GM18505 (cell line): Measurements from ENCODE around the gene PAM16.

ENCODE experiments used
- ATAC-seq: cut with Tn5 transposase; IDR thresholded peaks from one replicate; pipeline ENCODE4 v1.9.1; 2021; ENCODE audit not compliant: unreplicated experiment
- POLR2A ChIP-seq: IDR thresholded peaks from 4 replicates; pipeline ENCODE4 v1.6.1; 2011; ENCODE audit warnings: borderline replicate concordance; ENCODE audit not compliant: insufficient read depth, insufficient read length; ENCODE audit errors: extremely low read depth

PAM16 gene

GRCh38 chr16:4318451-4318910 is 32.6 kb downstream of the PAM16 start:
- no peak for TF ChIP-seq POLR2A
- no peak for ATAC-seq

- ATAC-seq = no peak
- TF ChIP-seq POLR2A = no peak
Measured at GRCh38 chr16:4317532-4318450, 33.3 kb downstream of the PAM16 start.

GRCh38 chr16:4316864-4317531 is 34.1 kb downstream of the PAM16 start:
- no peak for TF ChIP-seq POLR2A
- no peak for ATAC-seq

- no peak for ATAC-seq
- TF ChIP-seq POLR2A = no peak
Measured at GRCh38 chr16:4316108-4316863, 34.8 kb downstream of the PAM16 start.

DNA sequence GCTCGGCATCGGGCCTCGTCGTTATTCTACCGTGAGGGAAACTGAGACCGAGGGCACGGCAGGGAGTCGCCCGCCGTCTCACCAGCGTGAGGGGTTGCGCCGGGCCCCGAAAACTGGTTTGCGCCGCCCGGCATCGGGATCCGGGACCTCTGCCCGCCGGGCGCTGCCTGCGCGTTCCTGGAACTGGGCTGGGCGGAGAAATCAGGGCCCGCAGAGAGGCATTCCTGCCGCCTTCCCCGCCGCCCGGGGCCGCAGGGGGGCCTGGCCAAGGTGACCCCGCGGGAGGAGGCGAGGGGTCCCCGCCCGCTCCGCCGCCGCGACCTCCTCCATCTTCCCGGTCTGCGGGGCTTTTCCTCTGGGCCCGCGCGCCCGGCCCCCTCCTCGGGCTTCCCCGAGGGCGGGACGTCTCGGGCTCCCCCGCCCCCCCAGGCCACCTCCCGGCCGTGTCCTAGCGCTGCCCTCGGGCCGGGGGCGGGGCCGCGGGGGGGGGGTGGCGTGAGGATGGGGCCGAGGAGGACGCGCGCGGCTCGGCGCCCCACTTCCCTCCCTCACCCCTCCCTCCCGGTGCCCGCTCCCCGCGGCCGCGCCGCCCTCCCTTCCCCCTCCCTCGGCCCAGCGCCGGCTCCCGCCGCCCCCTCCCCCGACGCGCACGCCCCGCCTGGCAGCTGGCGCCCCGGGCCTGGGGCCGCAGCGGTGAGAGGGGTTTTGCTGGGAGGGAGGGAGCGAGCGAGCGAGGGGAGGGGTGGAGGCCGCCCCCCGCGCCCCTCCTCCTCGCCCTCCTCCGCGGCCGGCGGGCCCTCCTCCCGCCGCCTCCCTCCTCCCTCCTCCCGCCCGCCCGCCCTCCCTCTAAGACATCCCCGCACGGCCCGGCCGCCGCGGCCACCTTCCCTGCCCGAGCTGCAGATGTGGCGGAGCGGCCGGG is 35.7 kb downstream of the PAM16 start, which contains the start of gene GLIS2:
TSS of gene GLIS2 (plus strand) at position 882 of the 922 bp plus-strand sequence. CDS start 16,214 bp downstream, outside the sequence.
- ATAC-seq = no peak
- no peak for TF ChIP-seq POLR2A

GRCh38 chr16:4314532-4315185 is 36.5 kb downstream of the PAM16 start:
- ATAC-seq = no peak

GRCh38 chr16:4313563-4314531 is 37.3 kb downstream of the PAM16 start:
- ATAC-seq = no peak
- no peak for TF ChIP-seq POLR2A

More at GRCh38 chr16:4314532-4315185, 36.5 kb downstream of the PAM16 start:
- no peak for TF ChIP-seq POLR2A

DNA sequence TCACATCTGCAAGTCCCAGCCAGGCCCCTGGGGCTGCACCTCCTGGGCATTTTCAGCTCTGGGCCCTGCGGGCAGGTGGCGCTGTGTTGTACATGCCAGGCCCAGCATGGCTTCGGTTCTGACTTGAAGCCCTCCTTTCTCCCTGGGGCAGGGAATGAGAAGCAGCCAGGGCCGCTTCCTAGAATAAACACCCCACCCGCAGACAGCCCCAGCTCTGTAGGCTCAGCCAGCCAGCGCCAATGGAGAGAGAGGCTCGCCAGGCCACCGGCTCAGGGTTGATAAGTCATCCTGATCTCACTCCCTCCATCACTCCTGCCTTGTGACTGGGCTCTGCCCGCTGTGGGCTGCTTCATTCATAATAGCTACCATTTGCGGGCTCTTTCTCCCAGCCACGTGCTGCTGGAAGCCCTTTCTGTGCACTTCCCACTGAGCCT is 41.3 kb downstream of the PAM16 start:
- no peak for TF ChIP-seq POLR2A

GRCh38 chr16:4309102-4309832 is 41.9 kb downstream of the PAM16 start:
- no peak for ATAC-seq
- TF ChIP-seq POLR2A = no peak

More for the DNA sequence above, 41.3 kb downstream of the PAM16 start:
- ATAC-seq = no peak
